NCI-H774 (cell line): Measurements from ENCODE around the gene COX5A.
A peak's percentile ranks its signal among the peaks of the same experiment; 100 is the strongest.
"Not testable (repeated sequence)": the region's sequence is repeated elsewhere in the genome, so short reads cannot be mapped to it uniquely, and the experiment has no call there.

Source experiments
- DNase-seq: peaks from one replicate; lab custom pipeline; 2025; lab: John Stamatoyannopoulos, UW

COX5A gene

GRCh38 chr15:74901612-74902063 is 36.2 kb downstream of the COX5A start:
- DNase-seq, result peak; percentile 25

DNA sequence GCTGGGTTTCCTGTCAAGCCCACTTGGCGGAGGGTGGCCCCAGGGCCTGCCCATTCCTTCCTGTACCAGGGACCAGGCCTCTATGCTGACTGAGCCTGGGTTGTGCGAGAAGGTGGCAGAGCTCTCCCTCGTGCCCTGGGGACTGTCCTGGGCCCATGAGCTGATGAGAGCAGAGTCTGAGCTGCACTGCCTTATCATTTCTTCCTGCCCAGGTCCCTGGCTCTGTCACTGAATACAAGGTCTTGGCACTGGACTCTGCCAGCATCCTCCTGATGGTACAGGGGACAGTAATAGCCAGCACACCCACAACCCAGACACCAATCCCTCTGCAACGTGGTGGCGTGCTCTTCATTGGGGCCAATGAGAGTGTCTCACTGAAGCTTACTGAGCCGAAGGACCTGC is 40.6 kb downstream of the COX5A start:
- DNase-seq, result no peak

DNA sequence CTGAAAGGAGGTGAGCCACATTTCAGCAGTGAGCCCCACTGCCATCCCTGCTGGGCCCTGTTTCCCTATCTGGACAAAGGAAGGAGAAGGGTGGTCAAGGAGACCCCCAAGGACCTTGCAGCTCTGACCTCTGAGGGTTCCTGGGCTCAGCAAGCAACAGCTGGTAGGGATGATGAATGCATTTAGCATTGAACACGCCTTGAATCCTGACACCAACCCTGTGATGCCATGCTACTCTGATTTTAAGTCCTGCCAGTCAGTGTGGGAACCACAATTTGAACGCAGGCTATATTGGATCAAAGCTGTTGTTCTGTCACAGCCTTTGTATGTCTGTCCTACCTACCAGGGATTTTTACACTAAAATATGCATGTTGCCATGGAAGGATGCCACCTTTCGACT is 41.6 kb downstream of the COX5A start:
- DNase-seq, result no peak

DNA sequence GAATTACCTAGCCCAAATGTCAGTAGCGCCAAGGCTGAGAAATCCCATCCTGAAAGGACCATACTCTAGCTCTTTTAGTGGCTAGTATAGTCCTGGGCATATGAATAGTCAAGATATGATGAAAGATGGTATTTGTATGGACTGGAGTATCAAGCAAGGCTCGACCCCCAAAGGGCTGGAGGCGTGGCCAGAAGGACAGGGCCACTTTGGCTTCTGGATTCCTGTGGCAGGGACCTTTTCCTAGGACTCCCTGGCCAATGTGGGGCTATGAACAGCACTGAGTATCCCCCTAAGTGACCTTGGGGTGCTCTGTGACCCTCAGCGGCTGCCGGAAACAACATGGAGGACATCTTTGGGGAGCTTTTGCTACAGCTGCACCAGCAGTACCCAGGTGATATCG is 42.0 kb downstream of the COX5A start:
- DNase-seq, result no peak

DNA sequence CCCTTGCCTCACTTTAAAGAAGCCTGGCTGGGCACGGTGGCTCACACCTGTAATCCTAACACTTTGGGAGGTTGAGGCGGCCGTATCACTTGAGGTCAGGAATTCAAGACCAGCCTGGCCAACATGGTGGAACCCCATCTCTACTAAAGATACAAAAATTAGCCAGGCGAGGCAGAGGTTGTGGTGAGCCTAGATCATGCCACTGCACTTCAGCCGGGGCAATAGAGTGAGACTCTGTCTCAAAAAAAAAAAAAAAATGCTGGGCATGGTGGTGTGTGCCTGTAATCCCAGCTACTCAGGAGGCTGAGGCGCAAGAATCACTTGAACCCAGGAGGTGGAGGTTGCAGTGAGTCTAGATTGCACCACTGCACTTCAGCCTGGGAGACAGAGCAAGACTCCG is 43.5 kb downstream of the COX5A start:
- not testable (repeated sequence) for DNase-seq

GRCh38 chr15:74893627-74894026 is 44.2 kb downstream of the COX5A start:
- no peak for DNase-seq

DNA sequence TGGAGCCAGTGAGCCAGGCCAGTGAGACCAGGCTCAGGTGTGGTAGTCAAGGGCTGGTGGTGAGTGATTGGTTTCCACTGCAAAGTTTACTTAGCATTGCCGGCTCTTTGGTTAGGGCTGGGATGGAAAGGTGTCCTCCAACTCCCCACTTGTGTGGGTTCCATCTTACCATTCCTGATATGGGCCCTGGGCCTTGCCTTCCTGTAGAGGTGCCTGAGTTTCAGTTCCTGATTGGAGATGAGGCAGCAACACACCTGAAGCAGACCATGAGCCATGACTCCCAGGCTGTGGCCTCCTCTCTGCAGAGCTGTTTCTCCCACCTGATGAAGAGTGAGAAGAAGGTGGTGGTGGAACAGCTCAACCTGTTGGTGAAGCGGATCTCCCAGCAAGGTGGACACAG is 44.9 kb downstream of the COX5A start:
- no peak for DNase-seq

- DNase-seq, result no peak
These were observed 45.6 kb downstream of the COX5A start for GRCh38 chr15:74892313-74892712.

DNA sequence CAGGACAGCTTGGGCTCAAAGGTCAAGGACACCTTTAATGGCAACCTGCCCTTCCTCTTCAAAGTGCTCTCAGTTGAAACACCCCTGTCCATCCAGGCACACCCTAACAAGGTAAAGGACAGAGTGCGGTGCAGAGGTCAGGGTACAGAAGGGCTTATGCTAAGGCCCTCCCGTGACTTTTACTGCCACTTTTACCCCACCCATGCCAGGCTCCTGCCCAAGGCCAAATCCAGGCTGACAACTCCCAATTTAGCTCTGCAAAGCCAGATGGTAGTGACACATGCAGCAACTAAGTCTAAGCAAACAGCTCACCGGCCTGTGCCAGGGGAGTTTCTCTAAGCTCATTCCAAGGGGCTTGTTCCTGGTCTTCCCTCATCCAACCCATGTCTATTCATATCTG is 46.4 kb downstream of the COX5A start:
- no peak for DNase-seq

- DNase-seq, result no peak
These were observed 47.3 kb downstream of the COX5A start for GRCh38 chr15:74890665-74890960.

- DNase-seq, result peak; percentile 60
These were observed 47.8 kb downstream of the COX5A start, which contains the start of gene MPI for GRCh38 chr15:74889883-74890664. MPI (plus strand) TSS chr15:74890042; CDS start chr15:74890074, 32 bp downstream.

- DNase-seq, result no peak
These were observed 48.4 kb downstream of the COX5A start for GRCh38 chr15:74889390-74889882.

DNA sequence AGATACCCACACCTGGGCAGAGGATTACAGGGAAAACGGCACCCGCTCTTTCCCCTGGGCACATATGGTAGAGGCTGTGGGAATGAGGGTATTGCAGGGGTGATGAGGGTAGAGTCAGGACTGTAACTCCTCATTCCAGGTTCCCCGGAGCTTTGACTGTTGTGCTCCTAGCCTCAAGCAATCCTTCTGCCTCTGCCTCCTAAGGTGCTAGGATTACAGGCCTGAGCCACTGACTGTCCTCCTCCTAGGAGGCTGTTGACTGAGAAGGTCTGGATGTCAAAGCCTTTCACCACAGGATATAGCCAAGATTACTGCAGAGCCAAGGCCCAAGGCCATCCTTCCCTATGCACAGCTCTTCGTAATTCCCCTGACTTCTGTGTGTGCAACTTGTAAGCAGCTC is 49.2 kb downstream of the COX5A start:
- no peak for DNase-seq

DNA sequence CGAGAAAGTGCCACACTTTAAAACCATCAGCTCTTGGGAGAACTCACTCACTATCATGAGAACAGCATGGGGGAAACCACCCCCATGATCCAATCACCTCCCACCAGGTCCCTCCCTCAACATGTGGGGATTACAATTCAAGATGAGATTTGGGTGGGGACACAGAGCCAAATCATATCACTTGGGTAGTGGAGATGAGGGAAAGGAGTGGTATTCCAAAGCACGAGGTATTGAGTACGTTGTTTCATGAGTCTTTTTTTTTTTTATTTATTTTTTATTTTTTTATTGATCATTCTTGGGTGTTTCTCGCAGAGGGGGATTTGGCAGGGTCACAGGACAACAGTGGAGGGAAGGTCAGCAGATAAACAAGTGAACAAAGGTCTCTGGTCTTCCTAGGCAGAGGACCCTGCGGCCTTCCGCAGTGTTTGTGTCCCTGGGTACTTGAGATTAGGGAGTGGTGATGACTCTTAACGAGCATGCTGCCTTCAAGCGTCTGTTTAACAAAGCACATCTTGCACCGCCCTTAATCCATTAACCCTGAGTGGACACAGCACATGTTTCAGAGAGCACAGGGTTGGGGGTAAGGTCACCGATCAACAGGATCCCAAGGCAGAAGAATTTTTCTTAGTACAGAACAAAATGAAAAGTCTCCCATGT is 50.2 kb downstream of the COX5A start:
- DNase-seq, result not testable (repeated sequence)

DNA sequence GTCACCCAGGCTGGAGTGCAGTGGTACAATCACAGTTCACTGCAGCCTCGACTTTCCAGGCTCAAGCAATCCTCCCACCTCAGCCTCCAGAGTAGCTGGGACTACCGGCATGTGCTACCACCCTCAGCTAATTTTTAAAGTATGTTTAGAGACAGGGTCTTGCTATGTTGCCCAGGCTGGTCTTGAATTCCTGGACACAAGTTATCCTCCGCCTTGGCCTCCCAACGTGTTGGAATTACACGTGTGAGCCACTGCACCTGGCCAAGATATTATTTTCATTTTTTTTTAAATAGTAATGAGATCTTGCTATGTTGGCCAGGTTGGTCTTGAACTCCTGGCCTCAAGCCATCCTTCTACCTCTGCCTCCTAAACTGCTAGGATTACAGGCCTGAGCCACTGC is 52.4 kb downstream of the COX5A start:
- DNase-seq, result no peak

DNA sequence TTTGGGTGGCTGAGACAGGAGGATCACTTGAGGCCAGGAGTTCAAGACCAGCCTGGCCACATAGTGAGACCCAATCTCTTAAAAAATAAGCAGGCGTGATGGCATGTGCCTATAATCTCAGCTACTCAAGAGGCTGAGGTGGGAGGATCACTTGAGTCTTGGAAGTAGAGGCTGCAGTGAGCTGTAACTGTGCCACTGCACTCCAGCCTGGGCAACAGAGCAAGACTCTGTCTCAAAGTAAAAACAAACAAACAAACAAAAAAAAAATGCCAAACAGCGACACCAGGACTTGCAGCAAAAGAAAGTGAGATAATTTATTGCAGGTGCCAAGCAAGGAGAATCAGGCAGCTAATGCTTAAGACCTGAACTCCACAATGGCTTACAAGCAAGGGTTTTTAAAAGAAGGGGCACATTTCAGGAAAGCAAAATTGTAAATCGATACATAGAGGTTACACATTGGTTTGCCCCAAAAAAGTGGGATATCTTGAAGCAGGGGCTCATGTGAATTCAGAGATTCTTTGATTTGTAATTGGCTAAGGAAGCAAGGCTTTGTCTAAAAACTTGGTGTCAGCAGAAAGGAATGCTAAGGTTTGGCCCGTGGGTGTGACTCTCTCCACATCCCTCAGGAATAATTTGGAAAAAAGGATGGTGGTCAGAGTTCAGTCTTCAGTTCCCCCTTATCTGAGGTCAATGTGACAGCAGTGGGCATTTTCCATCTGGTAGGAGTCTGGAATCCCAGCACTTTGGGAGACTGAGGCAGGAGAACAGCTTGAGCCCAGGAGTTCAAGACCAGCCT is 53.2 kb downstream of the COX5A start:
- no peak for DNase-seq

GRCh38 chr15:74882528-74882927 is 55.3 kb downstream of the COX5A start:
- no peak for DNase-seq

DNA sequence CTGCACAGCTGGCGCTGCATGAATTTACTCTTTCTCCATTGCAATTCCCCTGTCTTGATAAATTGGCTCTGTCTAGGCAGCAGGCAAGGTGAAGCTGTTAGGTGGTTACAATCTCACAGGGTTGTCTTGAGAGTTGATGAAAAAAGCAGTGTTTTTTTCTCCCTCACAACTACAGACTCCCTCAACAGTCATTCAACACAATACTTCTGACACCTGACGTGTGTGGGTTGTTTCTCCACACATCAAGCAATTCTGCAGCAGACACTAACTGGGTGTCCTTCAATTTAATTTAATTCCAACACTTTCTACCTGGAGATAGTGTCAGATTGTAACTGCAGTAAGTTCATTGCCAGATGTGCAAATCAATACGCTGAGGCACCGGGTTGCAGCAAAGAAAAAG is 59.6 kb downstream of the COX5A start:
- no peak for DNase-seq

GRCh38 chr15:74873756-74874424 is 64.0 kb downstream of the COX5A start:
- no peak for DNase-seq

DNA sequence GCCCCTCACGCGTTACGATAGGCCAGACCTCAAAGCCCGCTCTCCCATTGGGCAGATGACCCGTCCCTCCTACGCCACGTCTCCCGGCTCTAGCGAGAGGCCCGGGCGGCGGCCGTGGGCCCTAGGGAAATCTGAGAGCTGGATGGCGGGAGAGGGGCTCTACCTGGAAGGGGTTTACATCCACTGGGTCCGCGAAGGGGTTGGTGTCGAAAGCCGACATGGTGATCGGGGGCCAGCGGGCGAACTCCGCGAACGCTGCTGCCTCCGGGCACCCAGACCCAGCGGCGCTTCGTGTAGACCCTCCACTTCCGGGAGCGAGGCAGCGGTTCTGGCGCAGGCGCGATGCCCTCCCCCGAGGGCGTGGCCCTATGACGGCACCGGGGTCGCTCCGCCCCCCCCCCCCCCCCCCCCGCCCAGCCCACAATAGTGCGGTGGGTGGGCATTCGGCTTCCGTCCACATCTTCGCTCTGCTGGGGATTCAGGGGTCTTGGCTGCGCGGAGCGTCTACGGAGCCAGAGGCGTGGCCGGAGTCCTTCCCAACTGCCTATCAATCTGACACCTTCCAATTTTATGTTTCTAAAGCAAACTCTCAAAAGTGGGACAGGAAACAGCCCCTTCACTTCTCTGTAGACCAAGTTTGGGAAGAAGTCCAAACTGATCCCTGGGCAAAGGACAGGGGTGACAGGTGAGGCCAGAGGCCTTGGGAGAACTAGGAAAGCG is 64.7 kb downstream of the COX5A start, which contains the start of gene SCAMP2:
Gene SCAMP2 (minus strand): TSS at position 330 of the 720 bp plus-strand sequence. CDS start 110 bp downstream, at position 220.
- peak; percentile 88 for DNase-seq

GRCh38 chr15:74872702-74873035 is 65.2 kb downstream of the COX5A start:
- no peak for DNase-seq
